Endothelial cell of umbilical vein (primary cell): Measurements from ENCODE around the gene GPR161. TPM values are rescaled to one million over a fixed set of nuclear protein-coding genes. Genes with fewer than 3 reads are reported as not detected.
"Not testable (repeated sequence)": the region's sequence is repeated elsewhere in the genome, so short reads cannot be mapped to it uniquely, and the experiment has no call there.

Source experiments
- Bru-seq: library from RNA; stranded (reverse); fragments of 400-500 nt; gene quantifications from one replicate; lab custom pipeline; 2021; lab: Mats Ljungman, UMichigan
- BruChase-seq, 2 experiments: library from RNA; stranded (reverse); fragments of 400-500 nt; gene quantifications; one replicate each; lab custom pipeline; 2021; lab: Mats Ljungman, UMichigan
- BruUV-seq: library from RNA; stranded (reverse); fragments of 400-500 nt; replicated peaks from 2 replicates; lab custom pipeline; 2021; lab: Mats Ljungman, UMichigan
- CTCF ChIA-PET: fragments of 300-600, 350-600 bp; sonication (Branson Sonifier 250); formaldehyde crosslinking; loops from one replicate; lab custom pipeline; 2021; ENCODE audit warnings: antibody characterized with exemption, inconsistent platforms; lab: Charles Lee
- POLR2A ChIA-PET: fragments of 300-600, 350-600 bp; sonication (Branson Sonifier 250); formaldehyde crosslinking; loops from one replicate; lab custom pipeline; 2021; ENCODE audit warnings: antibody characterized with exemption, inconsistent platforms; lab: Charles Lee
- DNase-seq: peaks from one replicate; pipeline ENCODE4 v3.0.0-alpha.2; 2011; ENCODE audit warnings: low read depth, low spot score
- FAIRE-seq: peaks from 2 replicates; lab custom pipeline; 2011; peaks lifted over from hg19 to GRCh38; lab: Jason Lieb, UNC
- H2AFZ ChIP-seq: 2 replicates; pipeline ENCODE4 v1.6.0; 2012; ENCODE audit warnings: low read depth, low read length, control low read depth, inconsistent platforms
- H3K27ac ChIP-seq: 2 replicates; pipeline ENCODE4 v1.5.1; 2011; ENCODE audit warnings: low read depth, mild to moderate bottlenecking, control low read depth, low read length, moderate library complexity; ENCODE audit not compliant: insufficient read depth
- H3K27me3 ChIP-seq, 2 experiments: 2 replicates each; pipeline versions ENCODE4 v1.6.0 to v1.6.1; 2011; ENCODE audit warnings: low read length in 2 of 2, mixed read lengths in 1 of 2; ENCODE audit not compliant: control insufficient read depth in 2 of 2, insufficient read depth in 2 of 2
- H3K36me3 ChIP-seq, 2 experiments: 2 replicates in 1 of 2; 3 replicates in 1 of 2; pipeline ENCODE4 v1.5.1; 2011; ENCODE audit warnings: low read length in 2 of 2, mild to moderate bottlenecking in 1 of 2, moderate library complexity in 1 of 2; ENCODE audit not compliant: control insufficient read depth in 2 of 2, insufficient read depth in 2 of 2; ENCODE audit errors: extremely low read depth in 1 of 2
- H3K4me1 ChIP-seq: 3 replicates; pipeline ENCODE4 v1.5.1; 2011; ENCODE audit warnings: mild to moderate bottlenecking, low read length; ENCODE audit not compliant: control insufficient read depth, insufficient read depth; ENCODE audit errors: extremely low read depth
- H3K4me2 ChIP-seq: 2 replicates; pipeline ENCODE4 v1.6.1; 2011; ENCODE audit warnings: low read length, control low read depth, mixed read lengths; ENCODE audit not compliant: insufficient read depth
- H3K4me3 ChIP-seq, 3 experiments: fragments of 200-600 bp in 1 of 3; sonication (generic), shearing (Covaris generic) in 1 of 3; replicated peaks in 1 of 3; 2 replicates each; pipeline ENCODE4 v1.5.1; 2011 to 2016; ENCODE audit warnings: control low read depth in 3 of 3, low read length in 3 of 3, mild to moderate bottlenecking in 2 of 3, inconsistent platforms in 1 of 3, low read depth in 1 of 3, moderate library complexity in 1 of 3; ENCODE audit not compliant: insufficient read depth in 1 of 3
- H3K79me2 ChIP-seq: 2 replicates; pipeline ENCODE4 v1.6.0; 2012; ENCODE audit warnings: low read length, inconsistent platforms; ENCODE audit not compliant: control insufficient read depth, insufficient read depth
- H3K9ac ChIP-seq: replicated peaks from 2 replicates; pipeline ENCODE3; 2011; ENCODE audit warnings: low read length, control low read depth; ENCODE audit not compliant: insufficient read depth; ENCODE audit errors: extremely low read depth
- H3K9me1 ChIP-seq: replicated peaks from 3 replicates; pipeline ENCODE4 v1.6.0; 2011; ENCODE audit warnings: mild to moderate bottlenecking, low read length; ENCODE audit not compliant: control insufficient read depth, insufficient read depth; ENCODE audit errors: extremely low read depth
- H3K9me3 ChIP-seq: replicated peaks from 2 replicates; pipeline ENCODE4 v1.5.1; 2012; ENCODE audit warnings: low read length, inconsistent platforms; ENCODE audit not compliant: control insufficient read depth, insufficient read depth
- H4K20me1 ChIP-seq: replicated peaks from 2 replicates; pipeline ENCODE3; 2011; ENCODE audit warnings: mild to moderate bottlenecking, low read length; ENCODE audit not compliant: control insufficient read depth, insufficient read depth; ENCODE audit errors: extremely low read depth
- CTCF ChIP-seq, 2 donors: IDR thresholded peaks; 1 replicate in 1 of 2; 2 replicates in 1 of 2; pipeline ENCODE4 v1.5.1; 2011; ENCODE audit warnings: low read length in 2 of 2, mild to moderate bottlenecking in 2 of 2, moderate library complexity in 2 of 2, control low read depth in 1 of 2, inconsistent platforms in 1 of 2, low read depth in 1 of 2; ENCODE audit not compliant: insufficient read depth in 1 of 2; ENCODE audit errors: extremely low read depth in 1 of 2
- EZH2 ChIP-seq: IDR thresholded peaks from 2 replicates; pipeline ENCODE4 v1.6.1; 2012; ENCODE audit warnings: borderline replicate concordance, low read depth, mild to moderate bottlenecking, moderate library complexity, low read length, inconsistent platforms; ENCODE audit not compliant: severe bottlenecking
- FOS ChIP-seq: IDR thresholded peaks from 2 replicates; pipeline ENCODE4 v1.6.1; 2011; ENCODE audit warnings: mild to moderate bottlenecking, low read length, moderate library complexity, borderline replicate concordance; ENCODE audit not compliant: insufficient read depth
- GATA2 ChIP-seq: IDR thresholded peaks from 2 replicates; pipeline ENCODE4 v1.7.0; 2011; ENCODE audit warnings: low read depth, mild to moderate bottlenecking, moderate library complexity, mixed read lengths, low read length; ENCODE audit not compliant: insufficient read length, insufficient read depth
- JUN ChIP-seq: IDR thresholded peaks from 2 replicates; pipeline ENCODE4 v1.6.1; 2011; ENCODE audit warnings: borderline replicate concordance, low read depth; ENCODE audit not compliant: insufficient read length, insufficient read depth
- MAX ChIP-seq: IDR thresholded peaks from 2 replicates; pipeline ENCODE4 v1.6.1; 2011; ENCODE audit not compliant: insufficient read depth, insufficient read length
- POLR2A ChIP-seq: IDR thresholded peaks from 2 replicates; pipeline ENCODE4 v1.6.1; 2012; ENCODE audit warnings: low read depth, mild to moderate bottlenecking, control low read depth, low read length
- POLR2AphosphoS5 ChIP-seq: IDR thresholded peaks from 2 replicates; pipeline ENCODE4 v1.6.1; 2012; ENCODE audit warnings: low read depth, mild to moderate bottlenecking, control low read depth, low read length, moderate library complexity; ENCODE audit not compliant: insufficient read depth
- dilution Hi-C: fragments of 300-500 bp; cut with MboI; formaldehyde crosslinking; loops from one replicate; pipeline ENCODE4 v1.15.0; 2019; ENCODE audit warnings: low sequenced_read_pairs; ENCODE audit not compliant: extremely low pct_ligation_motif_present
- intact Hi-C: fragments of 100-400 bp; cut with micrococcal nuclease; formaldehyde crosslinking; loops from one replicate; pipeline ENCODE4 v1.10.0; 2022
- long read RNA-seq: library from polyadenylated mRNA; stranded (forward); transcript quantifications from one replicate; pipeline ENCODE4 v2.0.0, GENCODE V29; 2021
- polyA minus RNA-seq, 3 experiments: library from RNA; depleted of rRNA, polyadenylated mRNA; stranded (reverse); fragments of >200 nt; gene quantifications; 1 replicate in 1 of 3; 2 replicates in 2 of 3; pipeline ENCODE4 v1.2.3, GENCODE V29; 2011
- polyA plus RNA-seq, 4 experiments: library from polyadenylated mRNA; depleted of rRNA in 3 of 4; stranded (reverse) in 3 of 4; unstranded in 1 of 4; fragments of >200 nt; gene quantifications; 2 replicates each; pipeline versions ENCODE4 v1.2.1 to v1.2.3, GENCODE V29; 2011 to 2012; ENCODE audit warnings: missing spikeins in 1 of 4
- total RNA-seq: library from RNA; stranded (reverse); gene quantifications from 2 replicates; pipeline ENCODE4 v1.2.3, GENCODE V29; 2021

GPR161 gene, protein sequence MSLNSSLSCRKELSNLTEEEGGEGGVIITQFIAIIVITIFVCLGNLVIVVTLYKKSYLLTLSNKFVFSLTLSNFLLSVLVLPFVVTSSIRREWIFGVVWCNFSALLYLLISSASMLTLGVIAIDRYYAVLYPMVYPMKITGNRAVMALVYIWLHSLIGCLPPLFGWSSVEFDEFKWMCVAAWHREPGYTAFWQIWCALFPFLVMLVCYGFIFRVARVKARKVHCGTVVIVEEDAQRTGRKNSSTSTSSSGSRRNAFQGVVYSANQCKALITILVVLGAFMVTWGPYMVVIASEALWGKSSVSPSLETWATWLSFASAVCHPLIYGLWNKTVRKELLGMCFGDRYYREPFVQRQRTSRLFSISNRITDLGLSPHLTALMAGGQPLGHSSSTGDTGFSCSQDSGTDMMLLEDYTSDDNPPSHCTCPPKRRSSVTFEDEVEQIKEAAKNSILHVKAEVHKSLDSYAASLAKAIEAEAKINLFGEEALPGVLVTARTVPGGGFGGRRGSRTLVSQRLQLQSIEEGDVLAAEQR
- 34.8 and 36.5 TPM in 2 replicates for total RNA-seq
- 32.3 and 34.7 TPM in 2 replicates for polyA plus RNA-seq
- 29.0 and 29.8 TPM in 2 replicates for polyA plus RNA-seq (2011; cell fraction: cytosol; rRNA removed)
- 24.5 and 33.3 TPM in 2 replicates for polyA plus RNA-seq (2011; cell fraction: nucleus; rRNA removed)
- 19.8 and 22.6 TPM in 2 replicates for polyA plus RNA-seq (2012)
- polyA minus RNA-seq = 102 and 111 TPM in 2 replicates
- polyA minus RNA-seq (2011; cell fraction: cytosol; rRNA and poly(A)+ RNA removed) = 2.0 TPM
- 19.6 and 32.5 TPM in 2 replicates for polyA minus RNA-seq (2011; cell fraction: nucleus; rRNA and poly(A)+ RNA removed)
- percentile 64 among the genes with signal in this experiment for Bru-seq, nascent RNA
- percentile 86 among the genes with signal in this experiment for BruChase-seq, experiment 1, labeled RNA remaining after a 6-hour chase
- percentile 81 among the genes with signal in this experiment for BruChase-seq, experiment 2, labeled RNA remaining after a 2-hour chase
- long read RNA-seq, full-length matches to known transcripts = 2 of 52 reads
- long read RNA-seq, partial matches to known transcripts = 4 of 52 reads
- long read RNA-seq, other reads (novel, unspliced or antisense) = 46 of 52 reads

- TF ChIP-seq MAX (no peak), POLR2AphosphoS5 (peak; percentile 61), CTCF (IDR thresholded peaks at IDR 0.05; ENCODE audit: extremely low read depth in 1 of 2, insufficient read depth in 1 of 2, low read depth in 1 of 2, low read length in 2 of 2) (no peak), POLR2A (peak; percentile 69), EZH2 (no peak), GATA2 (no peak), FOS (no peak), JUN (no peak)
- Histone ChIP-seq H3K9me1 (no peaks in the 10 kb centered on the region), H3K27ac (peak within 1 kb of the TSS; percentile 44), H3K36me3 (no peaks in the 10 kb centered on the region), H3K4me1 (peaks cover 19% of the 10 kb centered on the region), H4K20me1 (no peaks in the 10 kb centered on the region), H3K4me3 (peak within 1 kb of the TSS; percentile 73 to 92 (median 77)), H3K4me2 (peak within 1 kb of the TSS; percentile 88), H3K9me3 (no peaks in the 10 kb centered on the region), H3K9ac (peak within 1 kb of the TSS; percentile 75), H2AFZ (peak within 1 kb of the TSS; percentile 95), H3K79me2 (peaks cover 6% of the 10 kb centered on the region), H3K27me3 (no peaks in the 10 kb centered on the region)
- DNase-seq = peak; percentile 63
- dilution Hi-C loops = no loop called here
- BruUV-seq = TSS peak; percentile 84
- no peak for FAIRE-seq
- intact Hi-C loops = loop anchor here (1.0 to 5.0 kb wide), 5 partner anchors 9 to 415 kb away; partner anchors contain the start of genes MPZL1, SFT2D2 and TIPRL
- POLR2A ChIA-PET = no interaction called here
- CTCF ChIA-PET = interaction anchor here (1.0 to 1.7 kb wide), 6 partner anchors 9 to 55 kb away, joined by 3 to 7 read pairs (median 4); no protein-coding TSS in a partner anchor
These were observed at the start of gene GPR161 for GRCh38 chr1:168136709-168137514. Gene GPR161 (minus strand): TSS chr1:168136930. CDS start chr1:168104850, 32,080 bp downstream.

DNA sequence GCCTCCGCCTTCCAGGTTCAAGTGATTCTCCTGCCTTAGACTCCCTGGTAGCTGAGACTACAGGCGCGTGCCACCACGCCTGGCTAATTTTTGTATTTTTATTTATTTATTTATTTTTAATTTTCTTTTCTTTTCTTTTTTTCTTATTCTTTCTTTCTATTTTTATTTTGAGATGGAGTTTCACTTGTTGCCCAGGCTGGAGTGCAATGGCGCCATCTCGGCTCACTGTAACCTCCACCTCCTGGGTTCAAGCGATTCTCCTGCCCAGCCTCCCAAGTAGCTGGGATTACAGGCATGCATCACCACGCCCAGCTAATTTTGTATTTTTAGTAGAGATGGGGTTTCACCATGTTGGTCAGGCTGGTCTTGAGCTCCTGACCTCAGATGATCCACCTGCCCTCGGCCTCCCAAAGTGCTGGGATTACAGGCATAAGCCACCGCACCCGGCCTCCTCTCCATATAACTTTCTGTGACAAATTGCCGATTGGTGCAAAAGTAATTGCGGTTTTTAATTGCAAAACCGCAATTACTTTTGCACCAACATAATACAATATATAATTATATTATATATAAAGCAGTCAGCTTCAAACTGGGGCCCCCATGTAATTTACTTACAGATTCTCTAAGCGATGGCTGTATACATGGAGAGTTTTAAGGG lies 44.5 kb upstream of the GPR161 start:
- H3K4me2 ChIP-seq, H3K27me3 ChIP-seq, intact Hi-C loops, H3K9me1 ChIP-seq, dilution Hi-C loops, H2AFZ ChIP-seq, DNase-seq, H3K36me3 ChIP-seq, H4K20me1 ChIP-seq, FAIRE-seq, H3K9ac ChIP-seq, H3K9me3 ChIP-seq, POLR2A ChIA-PET, H3K27ac ChIP-seq, H3K4me3 ChIP-seq, BruUV-seq: not testable (repeated sequence)
- CTCF ChIA-PET = interaction anchor here (1.5 to 1.6 kb wide), 2 partner anchors 14 to 47 kb away, joined by 4 read pairs; no protein-coding TSS in a partner anchor
- Histone ChIP-seq H3K4me1 (peaks cover 12% of the 10 kb centered on the region), H3K79me2 (peaks cover 44% of the 10 kb centered on the region)
